H4 (cell line): ENCODE results near the gene ZNF248. TPM values are rescaled to one million over a fixed set of nuclear protein-coding genes. Genes with fewer than 3 reads are reported as not detected.
"Not testable (repeated sequence)": the region's sequence is repeated elsewhere in the genome, so short reads cannot be mapped to it uniquely, and the experiment has no call there.

Source experiments
- DNase-seq: peaks from one replicate; pipeline ENCODE4 v3.0.0-alpha.2; 2015; ENCODE audit warnings: low spot score
- total RNA-seq: library from RNA; depleted of rRNA; stranded (reverse); fragments of >200 nt; shearing (Covaris generic); gene quantifications from 2 replicates; pipeline ENCODE4 v1.2.3, GENCODE V29; 2014; rRNA removed

Gene ZNF248
- 2.3 and 3.3 TPM in 2 replicates for total RNA-seq

- peak; percentile 93 for DNase-seq
Measured at GRCh38 chr10:37857287-37858211, at the start of gene ZNF248. TSS of gene ZNF248 (minus strand) at chr10:37857610. CDS start at chr10:37856310, 1,300 bp downstream.

DNA sequence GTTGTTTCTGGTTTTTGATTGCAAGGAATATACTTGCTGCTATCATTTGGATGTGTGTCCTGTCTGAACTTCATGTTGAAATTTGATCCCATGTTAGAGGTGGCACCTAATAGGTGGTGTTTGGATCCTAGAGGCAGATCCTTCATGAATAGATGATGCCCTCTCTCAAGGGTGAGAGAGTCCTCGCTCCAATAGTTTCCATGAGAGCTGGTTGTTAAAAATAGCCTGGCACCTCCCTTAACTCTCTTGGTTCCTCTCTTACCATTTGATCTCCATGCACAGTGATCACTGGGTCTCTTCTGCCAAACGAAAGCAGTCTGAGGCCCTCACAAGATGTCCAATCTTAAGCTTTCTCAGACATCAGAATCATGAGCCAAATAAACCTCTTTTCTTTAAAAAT is 49.0 kb upstream of the ZNF248 start:
- DNase-seq: no peak

DNA sequence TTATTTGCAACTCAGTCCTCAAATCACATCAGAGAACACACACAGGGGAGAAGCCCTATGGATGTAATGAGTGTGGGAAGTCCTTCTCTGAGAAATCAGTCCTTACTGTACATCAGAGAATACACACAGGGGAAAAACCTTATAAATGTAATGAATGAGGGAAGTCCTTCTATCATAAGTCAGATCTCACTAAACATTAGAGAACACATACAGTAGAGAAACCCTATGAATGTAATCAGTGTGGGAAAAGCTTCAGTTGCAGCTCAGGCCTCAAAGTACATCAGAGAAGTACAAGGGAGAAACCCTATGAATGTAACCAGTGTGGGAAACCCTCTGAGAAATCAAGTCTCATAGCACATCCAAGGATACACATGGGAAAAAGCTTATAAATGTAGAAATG is 39.0 kb upstream of the ZNF248 start:
- no peak for DNase-seq

DNA sequence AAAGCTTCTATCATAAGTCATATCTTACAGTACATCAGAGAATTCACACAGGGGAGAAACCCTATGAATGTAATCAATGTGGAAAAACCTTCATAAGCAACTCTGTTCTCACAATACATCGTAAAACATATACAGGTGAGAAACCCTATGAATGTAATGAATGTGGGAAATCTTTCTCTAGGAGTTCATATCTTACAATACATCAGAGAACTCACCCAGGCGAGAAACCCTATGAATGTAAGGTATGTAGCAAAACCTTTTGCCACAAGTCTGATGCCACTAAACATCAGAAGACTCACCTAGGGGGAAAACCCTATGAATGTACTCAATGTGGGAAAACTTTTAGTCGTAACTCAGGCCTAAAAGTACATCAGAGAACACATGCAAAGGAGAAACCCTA is 38.3 kb upstream of the ZNF248 start:
- DNase-seq: no peak

- DNase-seq: no peak
Measured at GRCh38 chr10:37885850-37886249, 28.4 kb upstream of the ZNF248 start.

- no peak for DNase-seq
Measured at GRCh38 chr10:37872955-37873354, 15.5 kb upstream of the ZNF248 start.

- DNase-seq: no peak
Measured at GRCh38 chr10:37872283-37872682, 14.9 kb upstream of the ZNF248 start.

GRCh38 chr10:37871568-37872251 is 14.3 kb upstream of the ZNF248 start:
- DNase-seq: no peak

- DNase-seq: no peak
Measured at GRCh38 chr10:37871143-37871542, 13.7 kb upstream of the ZNF248 start.

- no peak for DNase-seq
Measured at GRCh38 chr10:37868796-37869195, 11.4 kb upstream of the ZNF248 start.

- DNase-seq: no peak
Measured at GRCh38 chr10:37865957-37866803, 8.8 kb upstream of the ZNF248 start.

DNA sequence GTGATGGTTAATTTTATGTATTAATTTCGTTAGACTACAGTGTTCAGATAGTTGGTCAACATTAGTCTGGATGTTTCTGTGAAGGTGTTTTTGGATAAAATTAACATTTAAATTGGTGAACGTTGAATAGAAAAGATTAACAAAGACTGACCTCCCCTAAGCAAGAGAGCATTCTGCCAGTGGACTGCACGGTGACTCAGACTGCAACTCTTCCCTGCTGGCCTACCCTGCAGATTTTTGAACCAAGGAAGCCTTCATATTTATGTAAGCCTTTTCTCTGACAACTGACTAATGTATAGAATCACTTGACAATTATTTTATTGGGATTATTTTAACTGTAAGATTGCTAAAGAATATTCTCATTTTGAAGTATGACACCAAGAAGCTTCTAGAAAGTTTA is 7.9 kb upstream of the ZNF248 start:
- DNase-seq: no peak

GRCh38 chr10:37860494-37861190 is 3.2 kb upstream of the ZNF248 start:
- DNase-seq: peak; percentile 54

GRCh38 chr10:37859270-37859669 is 1.9 kb upstream of the ZNF248 start:
- DNase-seq: not testable (repeated sequence)

- DNase-seq: peak; percentile 1
Measured at GRCh38 chr10:37856881-37857286, 526 bp downstream of the ZNF248 start.

DNA sequence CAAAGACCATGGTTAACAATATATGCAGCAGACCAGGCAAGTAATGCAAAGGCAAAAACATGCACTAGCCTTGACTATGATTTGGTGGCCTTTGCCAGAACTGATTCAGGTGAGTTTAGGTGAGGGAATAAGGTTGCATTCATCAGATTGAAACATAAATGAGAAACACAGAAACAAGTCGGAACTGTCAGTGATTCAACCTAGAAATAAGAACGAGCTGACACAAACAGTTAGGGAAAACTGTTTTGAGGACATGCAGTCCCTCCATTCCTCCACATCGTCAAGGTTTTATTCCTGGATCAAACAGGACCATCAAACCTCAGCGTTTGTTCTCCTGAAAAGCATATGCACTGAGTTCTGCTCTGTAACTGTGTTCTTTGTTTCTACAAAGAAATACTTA is 1.8 kb downstream of the ZNF248 start:
- no peak for DNase-seq

DNA sequence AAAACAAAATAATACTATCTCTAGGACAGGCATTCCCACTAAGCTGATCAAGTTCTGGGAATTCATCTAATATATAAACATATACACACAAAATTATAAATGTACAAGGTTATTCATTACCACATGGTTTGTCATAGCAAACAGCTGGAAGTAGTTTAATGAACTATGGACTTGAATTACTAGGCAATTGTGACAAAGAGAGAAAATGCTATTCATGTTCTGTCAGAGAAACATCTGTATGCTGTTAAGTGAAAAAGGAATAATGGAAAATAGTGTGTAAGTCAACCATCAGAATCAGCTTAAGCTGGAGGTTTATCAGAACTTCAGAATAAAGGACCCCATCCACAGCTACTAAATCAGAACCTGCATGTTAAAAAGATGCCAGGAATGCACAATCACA is 2.8 kb downstream of the ZNF248 start:
- DNase-seq: no peak

DNA sequence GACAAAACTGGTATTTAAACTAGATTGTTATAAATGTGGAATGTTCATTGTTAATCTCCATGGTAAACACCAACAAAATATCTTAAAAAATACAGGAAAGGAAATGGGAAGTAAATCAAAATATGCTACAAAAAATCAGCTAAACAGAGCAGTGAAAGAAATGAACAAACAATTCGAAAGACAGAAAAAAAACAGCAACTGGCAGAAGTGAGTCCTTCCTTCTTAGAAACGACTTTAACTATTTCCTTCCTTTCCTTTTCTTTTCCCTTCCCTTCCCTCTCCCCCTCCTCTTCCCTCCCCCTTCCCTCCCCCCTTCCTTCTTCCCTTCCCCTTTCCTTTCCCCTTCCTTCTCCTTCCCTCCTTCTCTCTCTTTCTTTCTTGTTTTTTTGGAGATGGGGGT is 12.8 kb downstream of the ZNF248 start:
- no peak for DNase-seq

GRCh38 chr10:37839243-37839642 is 18.2 kb downstream of the ZNF248 start:
- no peak for DNase-seq

DNA sequence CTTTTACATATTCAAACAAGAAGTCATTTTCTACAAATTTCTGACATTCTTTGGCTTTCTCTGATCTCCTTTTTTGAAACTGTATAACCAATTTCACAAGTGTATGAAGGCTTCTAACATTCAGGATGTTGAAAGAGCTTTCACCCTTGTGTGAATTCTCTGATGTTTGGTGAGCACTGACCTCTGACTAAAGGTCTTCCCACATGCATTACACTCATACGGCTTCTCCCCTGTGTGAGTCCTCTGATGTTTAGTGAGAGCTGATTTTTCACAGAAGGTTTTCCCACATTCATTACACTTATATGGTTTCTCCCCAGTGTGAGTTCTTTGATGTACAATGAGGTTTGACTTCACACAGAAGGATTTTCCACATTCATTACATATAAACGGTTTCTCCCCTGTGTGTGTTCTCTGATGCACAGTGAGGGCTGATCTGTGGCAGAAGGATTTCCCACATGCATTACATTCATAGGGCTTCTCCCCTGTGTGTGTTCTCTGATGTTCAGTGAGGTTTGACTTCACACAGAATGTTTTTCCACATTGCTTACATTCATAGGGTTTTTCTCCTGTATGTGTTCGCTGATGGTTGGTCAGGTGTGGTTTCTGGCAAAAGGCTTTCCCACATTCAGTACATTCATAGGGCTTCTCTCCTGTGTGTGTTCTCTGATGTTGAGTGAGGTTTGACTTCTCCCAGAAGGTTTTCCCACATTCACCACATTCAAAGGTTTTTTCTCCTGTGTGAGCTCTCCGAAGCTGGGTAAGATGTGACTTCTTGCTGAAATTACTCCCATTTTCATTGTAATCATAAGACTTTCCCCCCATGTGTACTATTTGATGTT is 25.7 kb downstream of the ZNF248 start:
- no peak for DNase-seq

- DNase-seq: no peak
Measured at GRCh38 chr10:37826806-37827205, 30.6 kb downstream of the ZNF248 start.
